GM23338 (cell line): ENCODE measurements around the gene CASQ1. TPM values are rescaled to one million over a fixed set of nuclear protein-coding genes. Genes with fewer than 3 reads are reported as not detected.

Experiments used
- ATAC-seq: fragments of 200-7000 bp; cut with Tn5 transposase; 3 replicates; pipeline ENCODE4 v1.9.1; 2020
- DNase-seq: peaks from one replicate; pipeline ENCODE4 v3.0.0-alpha.2; 2015; ENCODE audit warnings: low spot score
- H2AFZ ChIP-seq: fragments of 200-600 bp; sonication (generic); 2 replicates; pipeline ENCODE4 v1.8.0; 2016; ENCODE audit warnings: antibody characterized with exemption, mild to moderate bottlenecking, moderate library complexity
- H3F3A ChIP-seq: fragments of 200-600 bp; sonication (generic); replicated peaks from 2 replicates; pipeline ENCODE4 v1.8.0; 2017; ENCODE audit warnings: antibody characterized with exemption, mixed run types, low read depth
- H3K27ac ChIP-seq: fragments of 200-600 bp; sonication (generic); 2 replicates; pipeline ENCODE4 v1.6.1; 2016; ENCODE audit warnings: low read depth
- H3K27me3 ChIP-seq: fragments of 200-600 bp; sonication (generic); 2 replicates; pipeline ENCODE4 v1.8.0; 2016; ENCODE audit warnings: mild to moderate bottlenecking, mixed run types, moderate library complexity; ENCODE audit not compliant: insufficient read depth
- H3K36me3 ChIP-seq: fragments of 200-600 bp; sonication (generic); 2 replicates; pipeline ENCODE4 v1.8.0; 2016; ENCODE audit warnings: mild to moderate bottlenecking; ENCODE audit not compliant: insufficient read depth
- H3K4me1 ChIP-seq: fragments of 200-600 bp; sonication (generic); 2 replicates; pipeline ENCODE4 v1.8.0; 2016; ENCODE audit warnings: mild to moderate bottlenecking, moderate library complexity; ENCODE audit not compliant: insufficient read depth
- H3K4me2 ChIP-seq: fragments of 200-600 bp; sonication (generic); 2 replicates; pipeline ENCODE4 v1.7.1; 2017; ENCODE audit warnings: mixed run types
- H3K4me3 ChIP-seq: fragments of 200-600 bp; sonication (generic); 2 replicates; pipeline ENCODE4 v1.6.1; 2016; ENCODE audit warnings: mixed run types
- H3K79me2 ChIP-seq: fragments of 200-600 bp; sonication (generic); replicated peaks from 2 replicates; pipeline ENCODE4 v1.8.0; 2017; ENCODE audit warnings: mild to moderate bottlenecking; ENCODE audit not compliant: insufficient read depth
- H3K9me2 ChIP-seq: fragments of 200-600 bp; sonication (generic); 2 replicates; pipeline ENCODE4 v1.8.0; 2017; ENCODE audit not compliant: insufficient read depth
- H4K20me1 ChIP-seq: fragments of 200-600 bp; sonication (generic); replicated peaks from 2 replicates; pipeline ENCODE4 v1.8.0; 2017; ENCODE audit warnings: mild to moderate bottlenecking; ENCODE audit not compliant: insufficient read depth
- H3K27ac Mint-ChIP-seq: 2 replicates; pipeline ENCODE4 v1.8.0; 2020; ENCODE audit warnings: inconsistent platforms, mild to moderate bottlenecking, moderate library complexity, mixed read lengths
- H3K27me3 Mint-ChIP-seq: 3 replicates; pipeline ENCODE4 v1.8.0; 2022; ENCODE audit warnings: low read depth, mild to moderate bottlenecking, moderate library complexity, mixed read lengths, inconsistent platforms; ENCODE audit not compliant: insufficient read depth, poor library complexity
- H3K36me3 Mint-ChIP-seq: 3 replicates; pipeline ENCODE4 v1.8.0; 2021; ENCODE audit warnings: low read depth, mild to moderate bottlenecking, inconsistent platforms, moderate library complexity, mixed read lengths
- H3K4me1 Mint-ChIP-seq: 3 replicates; pipeline ENCODE4 v1.8.0; 2020; ENCODE audit warnings: mild to moderate bottlenecking, inconsistent platforms, mixed read lengths
- H3K4me3 Mint-ChIP-seq: 3 replicates; pipeline ENCODE4 v1.8.0; 2021; ENCODE audit warnings: moderate library complexity, mild to moderate bottlenecking, inconsistent platforms, mixed read lengths
- H3K9me3 Mint-ChIP-seq: 3 replicates; pipeline ENCODE4 v1.8.0; 2020; ENCODE audit warnings: moderate library complexity, mild to moderate bottlenecking, inconsistent platforms, mixed read lengths
- ETS1 ChIP-seq: IDR thresholded peaks from 2 replicates; pipeline ENCODE4 v1.6.1; 2016; ENCODE audit warnings: antibody characterized with exemption
- EZH2 ChIP-seq: fragments of 200-600 bp; sonication (generic); IDR thresholded peaks from one replicate; pipeline ENCODE4 v1.8.0; 2017; ENCODE audit warnings: antibody characterized with exemption, mild to moderate bottlenecking, low read depth; ENCODE audit not compliant: unreplicated experiment
- EZH2phosphoT487 ChIP-seq: fragments of 200-600 bp; sonication (generic); IDR thresholded peaks from one replicate; pipeline ENCODE4 v1.8.1; 2018; ENCODE audit warnings: antibody characterized with exemption; ENCODE audit not compliant: unreplicated experiment
- JUNB ChIP-seq: IDR thresholded peaks from one replicate; pipeline ENCODE4 v1.6.1; 2016; ENCODE audit warnings: antibody characterized with exemption; ENCODE audit not compliant: unreplicated experiment
- NANOG ChIP-seq: IDR thresholded peaks from 2 replicates; pipeline ENCODE4 v1.6.1; 2016; ENCODE audit warnings: antibody characterized with exemption, borderline replicate concordance
- POLR2AphosphoS5 ChIP-seq: IDR thresholded peaks from 2 replicates; pipeline ENCODE4 v1.6.1; 2016; ENCODE audit warnings: antibody characterized with exemption, low read depth
- STAT1 ChIP-seq: IDR thresholded peaks from one replicate; pipeline ENCODE4 v1.6.1; 2016; ENCODE audit warnings: antibody characterized with exemption; ENCODE audit not compliant: unreplicated experiment
- ZNF114 ChIP-seq: fragments of 250-450 bp; sonication (Bioruptor Pico); IDR thresholded peaks from 2 replicates; pipeline ENCODE4 v1.5.0; 2020; ENCODE audit warnings: mild to moderate bottlenecking, moderate library complexity
- ZNF462 ChIP-seq: fragments of 250-450 bp; sonication (Bioruptor Pico); IDR thresholded peaks from 2 replicates; pipeline ENCODE4 v1.5.0; 2020; ENCODE audit warnings: mild to moderate bottlenecking, moderate library complexity
- polyA plus RNA-seq: library from polyadenylated mRNA; unstranded; fragments of >200 nt; fragmentation: Nextera tagmentation; extraction: Ambion mirVana; gene quantifications from 2 replicates; pipeline ENCODE4 v1.2.1, GENCODE V29; 2016
- total RNA-seq: library from RNA; depleted of rRNA; stranded (reverse); fragments of >200 nt; shearing (Covaris generic); gene quantifications from 2 replicates; pipeline ENCODE4 v1.2.3, GENCODE V29; 2014

The CASQ1 gene
- total and polyA plus RNA-seq, 2 experiments from 2014 or later: 1.1 to 2.8 TPM

GRCh38 chr1:160167056-160167455 lies 23.3 kb upstream of the CASQ1 start:
- H3K36me3 Mint-ChIP-seq: no peaks in the 10 kb centered on the region
- Histone ChIP-seq H3K79me2 (no peaks in the 10 kb centered on the region), H3K36me3 (no peaks in the 10 kb centered on the region), H4K20me1 (no peaks in the 10 kb centered on the region), H3K9me2 (no peaks in the 10 kb centered on the region), H3K27me3 (no peaks in the 10 kb centered on the region), H3K27ac (no peak overlapping the region), H3K4me1 (peaks cover 47% of the 10 kb centered on the region), H3K4me2 (peak overlapping the region; percentile 9), H2AFZ (no peak overlapping the region), H3K4me3 (no peak overlapping the region), H3F3A (peaks cover 20% of the 10 kb centered on the region)
- H3K27ac Mint-ChIP-seq: no peak overlapping the region
- DNase-seq: no peak
- peaks cover 18% of the 10 kb centered on the region for H3K27me3 Mint-ChIP-seq
- ATAC-seq: no peak
- H3K4me3 Mint-ChIP-seq: no peak overlapping the region
- peaks cover 59% of the 10 kb centered on the region for H3K4me1 Mint-ChIP-seq
- TF ChIP-seq ETS1 (no peak), ZNF462 (CRISPR knock-in tag) (no peak), JUNB (no peak), NANOG (no peak), POLR2AphosphoS5 (no peak), EZH2phosphoT487 (no peak), STAT1 (no peak), ZNF114 (CRISPR knock-in tag) (no peak), EZH2 (no peak)
- H3K9me3 Mint-ChIP-seq: no peaks in the 10 kb centered on the region
